ENCODE data around the gene HDAC4. TPM values are rescaled to one million over a fixed set of nuclear protein-coding genes. Genes with fewer than 3 reads are reported as not detected.

The HDAC4 gene
- polyA plus RNA-seq, 1 donor (not counting 4 experiments of a cell fraction or from before 2014, with no cell fraction given) = 2.9 TPM

DNA sequence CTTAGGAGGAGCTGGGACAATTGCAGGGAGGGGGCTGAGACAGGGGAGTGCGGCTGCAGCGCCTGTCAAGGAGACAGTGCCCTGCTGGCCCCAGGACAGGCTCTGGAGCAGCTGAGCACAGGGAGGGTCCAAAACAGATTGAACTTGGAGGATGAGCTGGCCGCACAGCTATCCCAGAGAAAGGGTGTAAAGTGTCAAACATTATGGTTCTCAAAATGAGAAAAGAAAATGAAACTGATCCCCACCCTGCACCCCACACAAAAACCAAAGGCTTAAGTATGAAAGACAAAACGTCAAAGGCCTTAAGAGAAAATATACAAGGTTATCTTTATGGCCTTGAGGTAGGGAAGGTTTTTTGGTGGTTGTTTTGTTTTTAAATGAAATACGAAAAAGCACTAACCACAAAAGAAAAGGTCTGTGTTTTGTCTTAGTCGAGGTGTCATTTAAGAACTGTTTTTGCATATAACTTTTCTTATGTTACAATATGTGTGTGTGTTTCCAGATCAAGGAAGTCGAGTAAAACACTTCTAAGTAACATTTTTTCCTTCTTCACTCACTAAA, 111.8 kb downstream of the HDAC4 start:
- FAIRE-seq = no peak
- H3K27ac ChIP-seq (ENCODE audit: control insufficient read depth, insufficient read depth, low read length) = no peak overlapping the region
- no peak overlapping the region for H3K9ac ChIP-seq (ENCODE audit: control insufficient read depth, extremely low read depth, insufficient read depth, low read length)
- H3K9me3 ChIP-seq (ENCODE audit: control insufficient read depth, low read depth, low read length) = no peaks in the 10 kb centered on the region
- peaks cover 4% of the 10 kb centered on the region for H3K79me2 ChIP-seq (ENCODE audit: control insufficient read depth, insufficient read depth, low read length)
- no peaks in the 10 kb centered on the region for H3K27me3 ChIP-seq (ENCODE audit: control insufficient read depth, extremely low read depth, insufficient read depth, low read length)
- H3K9me1 ChIP-seq (ENCODE audit: control insufficient read depth, extremely low read depth, insufficient read depth, low read length) = peaks cover 2% of the 10 kb centered on the region
- no peak overlapping the region for H2AFZ ChIP-seq (ENCODE audit: control insufficient read depth, low read length)
- peaks cover 0 to 2% of the 10 kb centered on the region in 2 experiments for H3K36me3 ChIP-seq (ENCODE audit: control insufficient read depth in 2 of 2, extremely low read depth in 1 of 2, insufficient read depth in 2 of 2, low read length in 2 of 2)
- DNase-seq (ENCODE audit: low read depth, low spot score) = no peak
- H3K4me2 ChIP-seq (ENCODE audit: control insufficient read depth, extremely low read depth, insufficient read depth, low read depth, low read length) = no peak overlapping the region
- no peak overlapping the region for H3K4me3 ChIP-seq (ENCODE audit: control insufficient read depth in 2 of 3, extremely low read depth in 1 of 3, insufficient read depth in 2 of 3, low read depth in 1 of 3, low read length in 3 of 3)
- peaks cover under 1% of the 10 kb centered on the region for H4K20me1 ChIP-seq (ENCODE audit: control insufficient read depth, extremely low read depth, insufficient read depth, low read length)
- H3K4me1 ChIP-seq (ENCODE audit: control insufficient read depth, extremely low read depth, insufficient read depth, low read length) = peaks cover 12% of the 10 kb centered on the region
- dilution Hi-C loops (cut with MboI; ENCODE audit: extremely low pct_ligation_motif_present, low sequenced_read_pairs) = no loop called here
- no peak for TF ChIP-seq EZH2 (IDR thresholded peaks at IDR 0.05; ENCODE audit: low read length)
- TF ChIP-seq, protein P1, sequence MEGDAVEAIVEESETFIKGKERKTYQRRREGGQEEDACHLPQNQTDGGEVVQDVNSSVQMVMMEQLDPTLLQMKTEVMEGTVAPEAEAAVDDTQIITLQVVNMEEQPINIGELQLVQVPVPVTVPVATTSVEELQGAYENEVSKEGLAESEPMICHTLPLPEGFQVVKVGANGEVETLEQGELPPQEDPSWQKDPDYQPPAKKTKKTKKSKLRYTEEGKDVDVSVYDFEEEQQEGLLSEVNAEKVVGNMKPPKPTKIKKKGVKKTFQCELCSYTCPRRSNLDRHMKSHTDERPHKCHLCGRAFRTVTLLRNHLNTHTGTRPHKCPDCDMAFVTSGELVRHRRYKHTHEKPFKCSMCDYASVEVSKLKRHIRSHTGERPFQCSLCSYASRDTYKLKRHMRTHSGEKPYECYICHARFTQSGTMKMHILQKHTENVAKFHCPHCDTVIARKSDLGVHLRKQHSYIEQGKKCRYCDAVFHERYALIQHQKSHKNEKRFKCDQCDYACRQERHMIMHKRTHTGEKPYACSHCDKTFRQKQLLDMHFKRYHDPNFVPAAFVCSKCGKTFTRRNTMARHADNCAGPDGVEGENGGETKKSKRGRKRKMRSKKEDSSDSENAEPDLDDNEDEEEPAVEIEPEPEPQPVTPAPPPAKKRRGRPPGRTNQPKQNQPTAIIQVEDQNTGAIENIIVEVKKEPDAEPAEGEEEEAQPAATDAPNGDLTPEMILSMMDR (optimal IDR thresholded peaks at IDR 0.05 in 1 of 3, IDR thresholded peaks at IDR 0.05 in 1 of 3, conservative IDR thresholded peaks at IDR 0.05 in 1 of 3; ENCODE audit: extremely low read depth in 1 of 3, insufficient read depth in 2 of 3, low read length in 3 of 3) = no peak

GRCh38 chr2:239288237-239288636, 112.6 kb downstream of the HDAC4 start:
- TF ChIP-seq EZH2 (IDR thresholded peaks at IDR 0.05; ENCODE audit: low read length) = no peak
- H3K9me3 ChIP-seq (ENCODE audit: control insufficient read depth, low read depth, low read length) = no peaks in the 10 kb centered on the region
- FAIRE-seq (no peak), DNase-seq (ENCODE audit: low read depth, low spot score) (no peak)
- H3K4me3 ChIP-seq (ENCODE audit: control insufficient read depth in 2 of 3, extremely low read depth in 1 of 3, insufficient read depth in 2 of 3, low read depth in 1 of 3, low read length in 3 of 3) = no peak overlapping the region
- H3K9me1 ChIP-seq (ENCODE audit: control insufficient read depth, extremely low read depth, insufficient read depth, low read length) = peaks cover 2% of the 10 kb centered on the region
- no peaks in the 10 kb centered on the region for H3K27me3 ChIP-seq (ENCODE audit: control insufficient read depth, extremely low read depth, insufficient read depth, low read length)
- peaks cover 4% of the 10 kb centered on the region for H3K79me2 ChIP-seq (ENCODE audit: control insufficient read depth, insufficient read depth, low read length)
- H2AFZ ChIP-seq (ENCODE audit: control insufficient read depth, low read length) = no peak overlapping the region
- H3K27ac ChIP-seq (ENCODE audit: control insufficient read depth, insufficient read depth, low read length) = no peak overlapping the region
- H3K4me2 ChIP-seq (ENCODE audit: control insufficient read depth, extremely low read depth, insufficient read depth, low read depth, low read length) = no peak overlapping the region
- dilution Hi-C loops (cut with MboI; ENCODE audit: extremely low pct_ligation_motif_present, low sequenced_read_pairs) = no loop called here
- H3K36me3 ChIP-seq (ENCODE audit: control insufficient read depth in 2 of 2, extremely low read depth in 1 of 2, insufficient read depth in 2 of 2, low read length in 2 of 2) = peaks cover 0 to 2% of the 10 kb centered on the region in 2 experiments
- no peaks in the 10 kb centered on the region for H4K20me1 ChIP-seq (ENCODE audit: control insufficient read depth, extremely low read depth, insufficient read depth, low read length)
- H3K9ac ChIP-seq (ENCODE audit: control insufficient read depth, extremely low read depth, insufficient read depth, low read length) = no peak overlapping the region
- peaks cover 12% of the 10 kb centered on the region for H3K4me1 ChIP-seq (ENCODE audit: control insufficient read depth, extremely low read depth, insufficient read depth, low read length)

GRCh38 chr2:239287461-239287860, 113.4 kb downstream of the HDAC4 start:
- H3K79me2 ChIP-seq (ENCODE audit: control insufficient read depth, insufficient read depth, low read length) = peaks cover 4% of the 10 kb centered on the region
- no peak overlapping the region for H3K4me2 ChIP-seq (ENCODE audit: control insufficient read depth, extremely low read depth, insufficient read depth, low read depth, low read length)

More at GRCh38 chr2:239287461-239287860, 113.4 kb downstream of the HDAC4 start:
- peaks cover 0 to 2% of the 10 kb centered on the region in 2 experiments for H3K36me3 ChIP-seq (ENCODE audit: control insufficient read depth in 2 of 2, extremely low read depth in 1 of 2, insufficient read depth in 2 of 2, low read length in 2 of 2)
- no peak overlapping the region for H3K9ac ChIP-seq (ENCODE audit: control insufficient read depth, extremely low read depth, insufficient read depth, low read length)
- H4K20me1 ChIP-seq (ENCODE audit: control insufficient read depth, extremely low read depth, insufficient read depth, low read length) = no peaks in the 10 kb centered on the region
- H3K4me3 ChIP-seq (ENCODE audit: control insufficient read depth in 2 of 3, extremely low read depth in 1 of 3, insufficient read depth in 2 of 3, low read depth in 1 of 3, low read length in 3 of 3) = no peak overlapping the region
- dilution Hi-C loops (cut with MboI; ENCODE audit: extremely low pct_ligation_motif_present, low sequenced_read_pairs) = no loop called here
- peaks cover 12% of the 10 kb centered on the region for H3K4me1 ChIP-seq (ENCODE audit: control insufficient read depth, extremely low read depth, insufficient read depth, low read length)
- peaks cover 2% of the 10 kb centered on the region for H3K9me1 ChIP-seq (ENCODE audit: control insufficient read depth, extremely low read depth, insufficient read depth, low read length)
- H3K27ac ChIP-seq (ENCODE audit: control insufficient read depth, insufficient read depth, low read length) = no peak overlapping the region
- H3K9me3 ChIP-seq (ENCODE audit: control insufficient read depth, low read depth, low read length) = no peaks in the 10 kb centered on the region
- H3K27me3 ChIP-seq (ENCODE audit: control insufficient read depth, extremely low read depth, insufficient read depth, low read length) = no peaks in the 10 kb centered on the region
- FAIRE-seq (no peak), DNase-seq (ENCODE audit: low read depth, low spot score) (no peak)
- H2AFZ ChIP-seq (ENCODE audit: control insufficient read depth, low read length) = no peak overlapping the region
- TF ChIP-seq EZH2 (IDR thresholded peaks at IDR 0.05; ENCODE audit: low read length) = no peak
- TF ChIP-seq, protein P1 (optimal IDR thresholded peaks at IDR 0.05 in 1 of 3, IDR thresholded peaks at IDR 0.05 in 1 of 3, conservative IDR thresholded peaks at IDR 0.05 in 1 of 3; ENCODE audit: extremely low read depth in 1 of 3, insufficient read depth in 2 of 3, low read length in 3 of 3) = no peak
